SU-DHL-6 (cell line): ENCODE data around the gene HECTD4.

Experiments used
- H2AFZ ChIP-seq: fragments of 200-600 bp; sonication (generic); 2 replicates; pipeline ENCODE4 v1.6.1; 2014; ENCODE audit warnings: low read depth, mild to moderate bottlenecking, moderate library complexity, mixed read lengths, antibody characterized with exemption, low read length; ENCODE audit not compliant: severe bottlenecking
- H3F3A ChIP-seq: fragments of 200-600 bp; shearing (Covaris generic); 2 replicates; pipeline ENCODE4 v1.6.0; 2016; ENCODE audit warnings: antibody characterized with exemption, mild to moderate bottlenecking; ENCODE audit not compliant: insufficient read depth
- H3K27ac ChIP-seq: fragments of 200-600 bp; sonication (generic); 2 replicates; pipeline ENCODE4 v1.5.1; 2016; ENCODE audit warnings: low read depth, mild to moderate bottlenecking, low read length, moderate library complexity, mixed read lengths
- H3K27me3 ChIP-seq: fragments of 200-600 bp; sonication (generic), shearing (Covaris generic); 2 replicates; pipeline ENCODE4 v1.6.0; 2014; ENCODE audit warnings: mild to moderate bottlenecking, low read length
- H3K36me3 ChIP-seq: fragments of 200-600 bp; sonication (generic); 2 replicates; pipeline ENCODE4 v1.6.1; 2014; ENCODE audit warnings: mild to moderate bottlenecking, low read length, mixed read lengths
- H3K4me2 ChIP-seq: fragments of 300-600, 200-600 bp; shearing (Covaris generic), sonication (generic); 2 replicates; pipeline ENCODE4 v1.6.0; 2014; ENCODE audit warnings: low read length, low read depth, mild to moderate bottlenecking; ENCODE audit not compliant: poor library complexity, severe bottlenecking
- H3K4me3 ChIP-seq: fragments of 200-600 bp; sonication (generic); 2 replicates; pipeline ENCODE4 v1.5.1; 2014; ENCODE audit warnings: antibody characterized with exemption, low read length, mild to moderate bottlenecking, mixed read lengths; ENCODE audit not compliant: insufficient read depth, poor library complexity, severe bottlenecking
- H3K79me2 ChIP-seq: fragments of 200-600 bp; sonication (generic); 2 replicates; pipeline ENCODE4 v1.6.1; 2014; ENCODE audit warnings: mild to moderate bottlenecking, low read length, moderate library complexity; ENCODE audit not compliant: insufficient read depth
- H3K9ac ChIP-seq: fragments of 200-600 bp; sonication (generic); 2 replicates; pipeline ENCODE4 v1.7.0; 2014; ENCODE audit warnings: mild to moderate bottlenecking, low read length
- H3K9me2 ChIP-seq: fragments of 200-600 bp; sonication (generic); replicated peaks from 2 replicates; pipeline ENCODE4 v1.6.1; 2014; ENCODE audit warnings: low read length; ENCODE audit not compliant: insufficient read depth
- H3K9me3 ChIP-seq: fragments of 200-600 bp; sonication (generic); 2 replicates; pipeline ENCODE4 v1.6.1; 2014; ENCODE audit warnings: low read length, mixed read lengths; ENCODE audit not compliant: insufficient read depth
- H4K20me1 ChIP-seq: fragments of 200-600 bp; sonication (generic); 2 replicates; pipeline ENCODE4 v1.6.1; 2014; ENCODE audit warnings: low read depth, mild to moderate bottlenecking, antibody characterized with exemption, low read length, moderate library complexity, mixed read lengths
- CTCF ChIP-seq: fragments of 200-600 bp; sonication (generic); IDR thresholded peaks from one replicate; pipeline ENCODE4 v1.5.1; 2017; ENCODE audit warnings: antibody characterized with exemption, mild to moderate bottlenecking, low read length, moderate library complexity; ENCODE audit not compliant: insufficient read depth, poor library complexity, severe bottlenecking
- EZH2phosphoT487 ChIP-seq: fragments of 200-600 bp; sonication (generic), shearing (Covaris generic); conservative IDR thresholded peaks from 2 replicates; pipeline ENCODE4 v1.6.1; 2018; ENCODE audit warnings: mild to moderate bottlenecking, antibody characterized with exemption, low read length, moderate library complexity, mixed read lengths

The HECTD4 gene

GRCh38 chr12:112370199-112370598 lies 12.0 kb downstream of the HECTD4 start:
- no peak overlapping the region for H2AFZ ChIP-seq
- no peak overlapping the region for H3K4me3 ChIP-seq
- no peaks in the 10 kb centered on the region for H3K36me3 ChIP-seq
- no peaks in the 10 kb centered on the region for H3K9me2 ChIP-seq
- no peaks in the 10 kb centered on the region for H3F3A ChIP-seq
- peaks cover 65% of the 10 kb centered on the region for H3K79me2 ChIP-seq
- no peaks in the 10 kb centered on the region for H3K9me3 ChIP-seq
- no peaks in the 10 kb centered on the region for H4K20me1 ChIP-seq
- TF ChIP-seq EZH2phosphoT487 (no peak), CTCF (no peak)
- no peak overlapping the region for H3K4me2 ChIP-seq
- no peaks in the 10 kb centered on the region for H3K27me3 ChIP-seq
- H3K27ac ChIP-seq, result no peak overlapping the region
- no peak overlapping the region for H3K9ac ChIP-seq

GRCh38 chr12:112368856-112369255 lies 13.4 kb downstream of the HECTD4 start:
- Histone ChIP-seq H3F3A (peaks cover 3% of the 10 kb centered on the region; the same call in 1 of the 2 replicates), H3K9ac (no peak overlapping the region), H3K27ac (no peak overlapping the region), H3K9me2 (no peaks in the 10 kb centered on the region), H3K27me3 (no peaks in the 10 kb centered on the region), H3K4me3 (no peak overlapping the region), H3K79me2 (peaks cover 57% of the 10 kb centered on the region), H3K9me3 (no peaks in the 10 kb centered on the region), H4K20me1 (0 out of 2 replicates have a peak, but pooled peaks cover 2% of the 10 kb centered on the region), H3K4me2 (no peak overlapping the region), H2AFZ (no peak overlapping the region), H3K36me3 (no peaks in the 10 kb centered on the region)
- no peak for TF ChIP-seq EZH2phosphoT487
- no peak for TF ChIP-seq CTCF

- no peaks in the 10 kb centered on the region for H3K9me3 ChIP-seq
- no peak overlapping the region for H3K9ac ChIP-seq
- H3K4me3 ChIP-seq, result no peak overlapping the region
- no peak for TF ChIP-seq CTCF
- no peak for TF ChIP-seq EZH2phosphoT487
- no peaks in the 10 kb centered on the region for H3K9me2 ChIP-seq
- no peak overlapping the region for H3K27ac ChIP-seq
- H3K4me2 ChIP-seq, result no peak overlapping the region
- H3K36me3 ChIP-seq, result no peaks in the 10 kb centered on the region
- H2AFZ ChIP-seq, result no peak overlapping the region
- H3K79me2 ChIP-seq, result peaks cover 52% of the 10 kb centered on the region
- peaks cover 3% of the 10 kb centered on the region; the same call in 1 of the 2 replicates for H3F3A ChIP-seq
- no peaks in the 10 kb centered on the region for H3K27me3 ChIP-seq
- H4K20me1 ChIP-seq, result 0 out of 2 replicates have a peak, but pooled peaks cover 2% of the 10 kb centered on the region
Measured at GRCh38 chr12:112367965-112368364, 14.3 kb downstream of the HECTD4 start.
